ENCODE results near the gene BTRC. TPM values are rescaled to one million over a fixed set of nuclear protein-coding genes. Genes with fewer than 3 reads are reported as not detected.
"Not testable (repeated sequence)": the region's sequence is repeated elsewhere in the genome, so short reads cannot be mapped to it uniquely, and the experiment has no call there.

BTRC gene
- total and polyA plus RNA-seq, 12 donors, result 9.5 to 49.9 (median 34.2) TPM

DNA sequence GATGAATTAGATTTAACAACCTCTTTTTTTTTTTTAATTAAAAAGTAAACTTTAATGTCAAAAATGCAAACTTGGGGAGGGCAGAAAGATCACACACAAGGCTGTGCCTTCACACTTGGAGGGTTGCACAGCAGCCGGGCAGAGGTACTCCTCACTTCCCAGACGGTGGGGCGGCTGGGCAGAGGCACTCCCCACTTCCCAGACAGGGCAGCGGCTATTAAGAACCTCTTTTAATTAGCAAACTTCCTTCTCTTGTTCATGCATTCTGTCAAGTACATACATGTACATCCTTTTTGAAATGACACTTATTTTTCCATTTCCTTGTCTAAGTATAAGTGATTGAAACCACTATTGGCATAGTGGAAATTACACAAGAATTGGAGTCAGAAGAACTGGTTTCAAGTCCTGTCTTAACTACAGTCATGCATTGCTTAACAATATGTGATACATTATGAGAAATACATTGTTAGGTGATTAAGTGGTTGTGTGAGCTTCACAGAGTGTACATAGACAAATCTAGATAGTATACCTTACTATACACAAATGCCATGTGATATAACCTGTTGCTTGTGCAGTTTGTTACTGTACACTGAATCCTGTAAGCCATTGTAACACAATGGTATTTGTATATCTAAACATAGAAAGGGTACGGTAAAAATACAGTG is 26.5 kb downstream of the BTRC start:
- DNase-seq, result no peak
- no peaks in the 10 kb centered on the region for H3K27me3 ChIP-seq
- ATAC-seq, result no peak
- H3K9me3 ChIP-seq, result no peaks in the 10 kb centered on the region
- WGBS, 2 donors, result 84 to 86% methylated on average over 5 of the region's 5 CpGs
- TF ChIP-seq, protein P1, sequence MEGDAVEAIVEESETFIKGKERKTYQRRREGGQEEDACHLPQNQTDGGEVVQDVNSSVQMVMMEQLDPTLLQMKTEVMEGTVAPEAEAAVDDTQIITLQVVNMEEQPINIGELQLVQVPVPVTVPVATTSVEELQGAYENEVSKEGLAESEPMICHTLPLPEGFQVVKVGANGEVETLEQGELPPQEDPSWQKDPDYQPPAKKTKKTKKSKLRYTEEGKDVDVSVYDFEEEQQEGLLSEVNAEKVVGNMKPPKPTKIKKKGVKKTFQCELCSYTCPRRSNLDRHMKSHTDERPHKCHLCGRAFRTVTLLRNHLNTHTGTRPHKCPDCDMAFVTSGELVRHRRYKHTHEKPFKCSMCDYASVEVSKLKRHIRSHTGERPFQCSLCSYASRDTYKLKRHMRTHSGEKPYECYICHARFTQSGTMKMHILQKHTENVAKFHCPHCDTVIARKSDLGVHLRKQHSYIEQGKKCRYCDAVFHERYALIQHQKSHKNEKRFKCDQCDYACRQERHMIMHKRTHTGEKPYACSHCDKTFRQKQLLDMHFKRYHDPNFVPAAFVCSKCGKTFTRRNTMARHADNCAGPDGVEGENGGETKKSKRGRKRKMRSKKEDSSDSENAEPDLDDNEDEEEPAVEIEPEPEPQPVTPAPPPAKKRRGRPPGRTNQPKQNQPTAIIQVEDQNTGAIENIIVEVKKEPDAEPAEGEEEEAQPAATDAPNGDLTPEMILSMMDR (IDR thresholded peaks at IDR 0.05), result no peak
- intact Hi-C loops (cut with DNase I), result no loop called here
- H3K27ac ChIP-seq, result no peak overlapping the region
- no peak overlapping the region for H3K4me3 ChIP-seq
- H3K36me3 ChIP-seq, result peaks cover 0 to 6% (median 0%) of the 10 kb centered on the region in 9 donors
- peaks cover 0 to 22% (median 4%) of the 10 kb centered on the region in 9 donors for H3K4me1 ChIP-seq

DNA sequence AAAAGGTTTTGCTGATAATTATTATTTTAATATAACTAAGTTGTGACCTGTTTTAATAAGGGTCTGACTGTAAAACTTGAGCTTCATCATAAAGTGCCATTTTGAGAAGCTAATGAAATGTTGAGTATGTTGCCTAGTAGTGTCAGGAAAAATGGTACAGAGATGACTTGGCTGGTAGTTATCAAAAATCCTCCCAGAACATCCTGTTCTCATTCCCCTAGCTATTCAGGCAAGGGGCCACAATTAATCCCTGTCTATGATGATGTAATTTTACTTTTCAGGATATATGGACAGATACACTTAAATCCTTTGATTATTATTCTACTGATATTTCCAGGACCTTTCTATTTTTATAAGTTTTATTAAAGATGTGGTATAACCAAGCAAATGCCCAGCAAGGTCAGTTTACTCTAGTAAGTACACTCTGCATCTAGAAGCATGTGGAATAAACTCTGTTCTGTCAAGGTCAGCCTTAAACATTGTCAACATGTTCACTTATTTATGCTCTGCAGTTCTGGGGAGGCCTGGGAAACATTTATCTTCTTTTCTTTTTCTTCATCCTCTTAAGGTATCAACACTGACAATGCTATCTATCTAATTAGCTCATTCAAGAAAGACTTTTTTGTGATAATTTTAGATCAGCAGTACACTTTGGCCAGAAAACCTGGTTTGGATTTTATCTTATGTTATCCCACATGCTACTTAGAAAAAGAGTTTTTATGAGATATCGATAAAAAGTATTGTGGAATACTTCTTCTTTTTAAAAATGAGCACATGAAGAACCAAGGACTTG is 32.1 kb downstream of the BTRC start:
- TF ChIP-seq, protein P1 (IDR thresholded peaks at IDR 0.05), result no peak
- DNase-seq (no peak), ATAC-seq (peak in 5 of 8 donors; percentile 61 to 91 (median 71))
- H3K4me3 ChIP-seq, result no peak overlapping the region
- no peaks in the 10 kb centered on the region for H3K36me3 ChIP-seq
- no peaks in the 10 kb centered on the region for H3K27me3 ChIP-seq
- H3K9me3 ChIP-seq, result no peaks in the 10 kb centered on the region
- intact Hi-C loops (cut with DNase I), result no loop called here
- H3K4me1 ChIP-seq, result peaks cover 0 to 25% (median 13%) of the 10 kb centered on the region in 9 donors
- peak overlapping the region in 6 of 10 donors; percentile 23 to 68 (median 50) for H3K27ac ChIP-seq
- WGBS, 2 donors, result 58 to 70% methylated on average over 1 of the region's 1 CpG

- intact Hi-C loops (cut with DNase I), result no loop called here
- DNase-seq (no peak), ATAC-seq (peak in 1 of 8 donors; percentile 22)
- Histone ChIP-seq H3K27me3 (no peaks in the 10 kb centered on the region), H3K9me3 (no peaks in the 10 kb centered on the region), H3K27ac (peak overlapping the region in 6 of 10 donors; percentile 23 to 68 (median 50)), H3K4me1 (peaks cover 0 to 25% (median 12%) of the 10 kb centered on the region in 9 donors), H3K4me3 (no peak overlapping the region), H3K36me3 (no peaks in the 10 kb centered on the region)
- TF ChIP-seq, protein P1 (IDR thresholded peaks at IDR 0.05), result no peak
- WGBS, 2 donors, result 88% methylated on average over 4 of the region's 4 CpGs
Measured at GRCh38 chr10:101386659-101387259, 32.8 kb downstream of the BTRC start.

DNA sequence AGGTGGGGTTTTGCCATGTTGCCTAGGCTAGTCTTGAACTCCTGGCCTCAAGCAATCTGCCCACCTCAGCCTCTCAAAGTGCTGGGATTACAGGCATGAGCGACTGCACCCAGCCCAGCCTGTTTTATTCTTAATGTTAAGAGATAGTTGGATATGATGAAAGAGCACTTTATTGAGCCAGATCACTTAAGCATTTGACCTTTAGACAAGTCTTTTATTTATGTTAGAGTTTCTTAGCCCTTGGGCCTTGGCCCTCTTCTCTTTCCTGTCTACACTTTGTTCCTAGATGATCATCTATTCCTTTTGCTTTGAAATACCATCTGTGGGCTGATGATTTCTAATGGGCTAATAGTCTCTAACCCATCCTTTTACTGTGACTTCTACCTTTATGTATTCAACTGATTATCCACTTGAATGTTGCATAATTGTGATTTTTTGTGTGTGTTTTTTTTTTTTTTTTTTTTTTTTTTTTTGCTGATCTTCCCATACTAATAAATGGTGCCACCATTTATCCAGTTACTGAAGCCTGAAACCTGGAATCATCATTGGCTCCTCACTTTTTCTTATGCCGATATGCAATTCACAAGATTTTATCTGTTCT is 34.8 kb downstream of the BTRC start:
- TF ChIP-seq, protein P1 (IDR thresholded peaks at IDR 0.05), result no peak
- Histone ChIP-seq H3K4me1 (peaks cover 0 to 25% (median 12%) of the 10 kb centered on the region in 9 donors), H3K4me3 (no peak overlapping the region), H3K27me3 (no peaks in the 10 kb centered on the region), H3K9me3 (no peaks in the 10 kb centered on the region), H3K36me3 (no peaks in the 10 kb centered on the region), H3K27ac (no peak overlapping the region)
- no peak for ATAC-seq
- intact Hi-C loops (cut with DNase I), result no loop called here
- no peak for DNase-seq
- 88 to 90% methylated on average over 2 of the region's 2 CpGs for WGBS, 2 donors

GRCh38 chr10:101389532-101389931 is 35.6 kb downstream of the BTRC start:
- H3K27me3 ChIP-seq; intact Hi-C loops (cut with DNase I); H3K36me3 ChIP-seq; H3K9me3 ChIP-seq; H3K27ac ChIP-seq; ATAC-seq; DNase-seq; H3K4me3 ChIP-seq: not testable (repeated sequence)
- 74 to 97% methylated on average over 2 of the region's 2 CpGs for WGBS, 2 donors
- H3K4me1 ChIP-seq, result peaks cover 0 to 26% (median 15%) of the 10 kb centered on the region in 9 donors
